Measurements from ENCODE around the gene FOXI3.

FOXI3 gene

DNA sequence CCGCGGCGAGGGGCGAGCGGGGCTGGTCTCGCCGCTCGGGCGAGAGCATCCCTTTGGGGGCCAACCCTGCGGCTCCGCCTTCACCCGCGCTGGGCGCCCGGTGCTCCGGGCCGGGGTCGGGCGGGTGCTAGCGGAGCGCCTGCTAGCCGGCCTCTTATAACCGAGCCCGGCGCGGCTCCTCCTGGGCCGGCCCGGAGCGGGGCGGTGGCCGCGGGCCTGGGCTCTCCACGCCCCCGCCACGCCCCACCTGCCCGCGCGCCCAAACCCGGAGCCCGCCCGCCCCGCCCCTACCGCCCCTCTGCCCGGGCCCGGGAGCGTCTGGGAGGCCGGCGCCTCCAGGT, at the start of gene FOXI3:
Gene FOXI3, minus strand, starts transcription at position 129 of the 341 bp plus-strand sequence. CDS start 158 bp downstream, outside the sequence.
- no peak for DNase-seq (ENCODE audit: low read depth)

DNA sequence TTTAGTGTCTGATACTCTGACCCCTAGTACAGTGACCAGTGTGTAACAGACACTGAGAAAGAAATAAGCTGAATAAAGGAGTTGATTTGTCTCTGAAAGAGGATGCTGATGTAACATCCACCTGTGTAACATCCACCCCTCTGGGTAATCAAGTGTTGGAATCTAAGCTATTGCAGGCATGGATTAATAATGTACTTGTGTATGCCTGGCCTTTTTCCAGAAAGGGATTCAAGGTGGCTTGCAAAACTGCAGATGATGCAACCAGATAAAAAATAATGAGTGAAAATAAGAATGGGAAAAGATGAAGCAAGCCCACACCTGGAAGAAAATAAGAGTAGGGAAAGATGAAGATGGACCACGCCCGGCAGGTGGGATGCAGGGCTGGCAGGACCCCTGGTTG, 48.2 kb upstream of the FOXI3 start:
- no peak for DNase-seq (ENCODE audit: low read depth)

DNA sequence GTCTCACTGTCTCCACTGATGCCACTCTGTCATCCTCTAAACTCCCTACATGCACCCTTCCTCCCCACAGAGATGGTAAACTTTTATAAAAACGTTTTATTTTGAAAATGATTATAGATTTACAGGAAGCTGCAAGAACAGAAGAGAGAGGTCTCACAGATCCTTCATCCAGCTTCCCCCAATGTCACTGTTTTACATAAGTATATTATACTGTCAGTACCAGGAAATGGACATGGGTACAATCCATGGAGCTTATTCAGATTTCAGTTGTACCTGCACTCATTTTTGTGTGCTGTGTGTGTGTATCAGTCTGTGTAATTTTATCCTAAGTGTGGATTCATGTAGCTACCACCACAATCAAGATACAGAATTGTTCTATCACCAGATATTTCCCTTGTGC, 46.7 kb upstream of the FOXI3 start:
- no peak for DNase-seq (ENCODE audit: low read depth)

DNA sequence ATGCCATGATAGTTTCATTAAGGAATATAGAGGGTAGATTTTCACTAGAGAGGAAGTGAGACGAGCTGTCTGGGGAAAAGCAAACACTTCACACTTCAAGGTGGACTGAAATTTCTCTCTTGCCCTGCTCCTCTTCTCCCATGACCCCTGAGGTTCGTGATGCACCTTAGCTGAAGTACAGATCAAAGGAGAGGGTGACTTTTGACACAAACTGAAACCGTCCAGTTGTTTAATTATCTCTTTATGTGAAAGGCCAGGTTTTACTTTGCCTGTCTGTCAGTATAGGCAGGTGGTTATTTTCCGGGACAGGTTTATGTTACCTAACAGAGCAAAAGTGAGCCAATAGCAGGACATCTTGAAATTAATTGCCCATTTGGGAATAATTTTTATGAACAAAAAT, 41.0 kb upstream of the FOXI3 start:
- DNase-seq (ENCODE audit: low read depth), result no peak

DNA sequence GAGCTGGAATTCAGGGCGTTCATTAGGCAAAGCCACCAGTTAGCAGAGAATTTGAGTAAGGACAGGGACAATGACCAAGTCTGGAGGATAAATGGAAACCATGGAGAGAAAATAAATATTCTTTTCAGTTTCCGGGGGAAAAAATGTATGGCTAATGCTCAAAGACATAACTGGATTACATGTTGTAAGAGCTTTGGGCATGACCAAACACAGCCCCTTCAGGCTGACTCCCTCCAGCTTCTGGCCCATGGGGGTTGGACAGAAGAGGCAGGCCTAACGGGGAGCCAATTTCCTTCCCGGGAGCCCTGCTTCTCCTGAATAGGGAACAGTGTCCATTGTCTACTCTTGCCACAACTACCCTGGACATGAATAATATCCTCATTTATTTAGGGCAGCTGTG, 39.5 kb upstream of the FOXI3 start:
- no peak for DNase-seq (ENCODE audit: low read depth)

DNA sequence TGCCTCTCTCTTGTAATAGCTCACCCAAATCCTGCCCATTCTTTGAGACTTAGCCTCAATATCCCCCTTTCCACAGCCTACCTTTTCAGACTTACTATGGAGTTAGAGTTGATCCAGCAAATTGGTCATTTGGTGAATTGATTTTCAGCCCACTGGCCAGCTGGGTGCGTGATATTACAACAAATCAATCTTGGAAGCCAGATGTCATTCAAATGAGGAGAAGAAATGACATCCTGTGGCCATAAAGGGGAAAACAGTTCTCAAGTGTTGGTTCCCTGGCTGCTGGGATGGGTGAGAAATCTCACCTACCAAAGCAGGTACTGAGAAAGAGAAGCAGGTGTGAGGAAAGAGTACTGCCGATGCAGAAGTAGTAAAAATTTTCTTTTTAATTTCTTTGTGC, 36.7 kb upstream of the FOXI3 start:
- DNase-seq (ENCODE audit: low read depth), result no peak

DNA sequence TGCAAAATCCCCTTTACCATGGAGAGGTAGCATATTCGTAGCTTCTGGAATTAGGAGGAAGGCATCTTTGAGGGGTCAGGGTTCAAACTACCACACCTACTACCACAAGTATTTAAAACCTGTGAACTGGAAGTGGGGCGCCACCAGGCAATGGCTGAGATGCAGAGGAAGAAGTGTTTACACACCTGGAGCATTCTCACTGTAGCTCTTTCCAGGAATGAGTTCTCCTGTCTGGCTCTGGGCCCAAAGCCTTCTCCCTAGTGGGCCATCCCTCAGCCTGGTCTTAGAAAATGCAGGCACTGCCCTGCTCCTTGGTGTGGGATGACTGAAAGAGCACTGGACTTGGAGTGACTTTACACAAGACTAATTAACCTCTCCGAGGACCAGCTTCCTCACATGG, 30.7 kb upstream of the FOXI3 start:
- DNase-seq (ENCODE audit: low read depth), result no peak

DNA sequence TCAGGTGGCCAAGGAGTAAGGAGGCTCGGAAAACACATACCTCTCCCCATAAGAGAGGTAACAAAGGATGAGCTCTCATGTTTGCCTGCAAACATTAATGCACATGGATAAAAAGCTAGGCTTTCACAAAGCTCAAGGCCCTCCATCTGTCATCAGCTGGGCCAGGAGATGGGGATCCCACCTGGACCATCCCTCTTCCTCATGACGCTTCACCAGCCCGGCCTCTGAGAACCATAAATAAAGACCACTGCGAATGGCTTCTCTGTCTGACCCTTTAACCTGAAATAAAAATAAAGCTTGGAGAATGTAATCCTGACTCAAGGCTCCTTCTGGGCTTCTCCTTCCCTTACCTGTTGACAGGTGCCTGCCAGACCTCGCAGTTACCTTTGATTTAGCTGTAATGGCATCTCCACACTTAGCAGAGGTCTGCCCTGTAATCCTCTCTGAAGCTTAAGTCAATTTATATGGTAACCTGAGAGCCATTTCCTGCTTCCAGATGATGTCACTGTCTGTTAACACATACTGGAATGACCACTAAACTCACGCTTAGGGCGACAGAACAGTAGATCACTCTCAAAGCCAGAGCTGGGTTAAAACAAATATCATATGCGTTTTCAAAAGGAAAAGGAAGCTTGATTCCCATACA, 29.3 kb upstream of the FOXI3 start:
- DNase-seq (ENCODE audit: low read depth), result no peak

DNA sequence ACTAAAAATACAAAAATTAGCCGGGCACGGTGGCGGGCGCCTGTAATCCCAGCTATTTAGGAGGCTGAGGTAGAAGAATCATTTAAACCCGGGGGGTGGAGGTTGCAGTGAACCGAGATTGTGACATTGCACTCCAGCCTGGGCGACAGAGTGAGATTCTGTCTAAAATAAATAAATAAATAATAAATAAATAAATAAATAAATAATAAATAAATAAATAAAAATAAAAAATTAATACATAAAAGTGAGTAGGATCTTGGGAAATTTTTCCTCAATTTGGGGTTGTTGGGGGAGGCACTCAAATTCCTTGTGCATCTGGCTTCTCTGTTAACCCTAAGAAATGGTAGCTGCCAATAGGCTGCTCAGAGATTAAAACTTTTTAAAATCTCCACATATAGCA, 20.3 kb upstream of the FOXI3 start:
- no peak for DNase-seq (ENCODE audit: low read depth)

DNA sequence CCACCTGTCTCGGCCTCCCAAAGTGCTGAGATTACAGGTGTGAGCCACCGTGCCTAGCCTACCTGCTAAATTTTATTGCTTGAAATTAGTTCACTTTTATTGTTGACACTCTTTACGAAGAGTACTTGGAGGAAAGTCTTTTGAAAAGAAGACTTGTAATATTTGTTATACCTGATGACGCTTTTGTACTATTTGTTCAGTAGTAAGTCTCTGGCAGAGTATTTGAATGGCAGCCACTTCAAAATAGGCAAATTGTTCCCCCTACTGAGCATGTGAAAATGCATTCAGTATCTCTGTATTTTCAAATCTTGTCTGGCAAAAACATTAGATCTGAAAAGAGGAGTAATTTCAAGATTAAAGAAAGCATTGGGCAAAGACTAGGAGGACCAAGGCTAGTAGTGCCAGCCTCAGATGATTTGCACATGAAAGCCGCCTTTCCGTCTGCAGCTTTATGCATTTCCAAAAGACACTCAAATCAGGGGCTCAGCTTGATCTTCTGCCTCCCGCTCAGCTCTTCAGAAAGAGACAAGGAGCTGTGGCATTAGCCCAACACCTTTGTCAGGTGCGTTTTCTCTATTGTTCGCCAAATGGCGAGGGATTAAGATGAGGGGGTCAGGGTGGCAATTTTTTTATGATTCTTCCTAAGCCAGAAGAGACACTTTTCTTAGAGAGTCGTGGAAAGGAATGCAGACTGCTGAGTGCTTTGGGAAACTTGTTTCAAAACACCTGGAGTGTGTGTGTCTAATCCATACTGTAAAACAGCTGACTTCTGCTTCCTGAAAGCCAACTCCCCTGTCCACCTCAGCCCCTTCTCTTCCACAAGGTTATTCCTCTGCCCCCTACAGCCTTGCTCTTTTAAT, 18.8 kb upstream of the FOXI3 start:
- DNase-seq (ENCODE audit: low read depth), result no peak

DNA sequence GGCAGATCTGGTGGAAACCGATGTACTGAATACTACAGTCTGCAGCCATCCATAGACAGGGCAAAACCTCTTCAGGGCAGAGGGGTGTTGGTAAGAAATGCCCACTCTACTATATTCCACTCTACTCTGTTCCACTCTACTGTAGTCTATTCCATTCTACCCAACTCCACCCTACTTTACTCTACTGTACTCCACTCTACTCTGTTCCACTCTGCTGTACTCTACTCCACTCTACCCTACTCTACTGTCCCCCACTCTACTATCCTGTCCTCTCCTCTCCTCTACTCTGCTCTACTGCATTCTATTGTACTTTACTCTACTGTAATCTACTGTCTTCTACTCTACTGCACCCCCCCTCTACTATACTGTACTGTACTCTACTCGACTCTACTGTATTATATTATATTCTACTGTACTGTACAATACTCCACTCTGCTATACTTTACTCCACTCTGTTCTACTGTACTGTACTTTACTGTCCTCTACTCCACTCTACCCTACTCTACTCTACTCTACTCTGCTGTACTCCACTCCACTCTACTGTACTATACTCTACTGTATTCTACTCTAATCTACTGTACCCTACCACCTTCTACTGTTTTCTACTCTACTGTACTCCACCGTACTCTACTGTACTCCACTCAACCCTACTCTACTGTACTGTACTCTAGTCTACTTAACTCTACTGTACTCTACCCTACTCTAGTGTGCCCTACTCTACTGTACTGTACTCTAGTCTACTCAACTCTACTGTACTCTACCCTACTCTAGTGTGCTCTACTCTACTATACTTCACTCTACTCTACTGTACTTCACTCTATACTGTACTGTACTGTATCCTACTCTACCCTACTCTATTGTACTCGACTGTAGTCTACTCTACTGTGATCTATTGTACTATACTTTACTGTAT, 17.0 kb upstream of the FOXI3 start:
- no peak for DNase-seq (ENCODE audit: low read depth)

DNA sequence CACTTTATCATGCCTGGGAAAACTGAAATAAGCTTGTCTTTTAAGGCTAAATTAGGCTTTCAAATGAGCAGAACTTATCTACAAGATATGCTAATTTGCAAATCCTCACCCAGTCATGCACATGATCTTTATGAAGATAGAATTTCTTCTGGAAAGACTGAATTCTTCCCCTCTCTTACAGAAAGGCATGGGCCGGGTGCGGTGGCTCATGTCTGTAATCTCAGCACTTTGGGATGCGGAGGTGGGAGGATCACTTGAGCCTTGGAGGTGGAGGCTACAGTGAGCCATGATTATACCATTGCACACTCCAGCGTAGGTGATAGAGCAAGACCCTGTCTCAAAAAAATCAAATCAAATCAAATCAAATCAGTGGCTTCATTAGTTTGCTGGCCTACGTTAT, 11.7 kb upstream of the FOXI3 start:
- no peak for DNase-seq (ENCODE audit: low read depth)

DNA sequence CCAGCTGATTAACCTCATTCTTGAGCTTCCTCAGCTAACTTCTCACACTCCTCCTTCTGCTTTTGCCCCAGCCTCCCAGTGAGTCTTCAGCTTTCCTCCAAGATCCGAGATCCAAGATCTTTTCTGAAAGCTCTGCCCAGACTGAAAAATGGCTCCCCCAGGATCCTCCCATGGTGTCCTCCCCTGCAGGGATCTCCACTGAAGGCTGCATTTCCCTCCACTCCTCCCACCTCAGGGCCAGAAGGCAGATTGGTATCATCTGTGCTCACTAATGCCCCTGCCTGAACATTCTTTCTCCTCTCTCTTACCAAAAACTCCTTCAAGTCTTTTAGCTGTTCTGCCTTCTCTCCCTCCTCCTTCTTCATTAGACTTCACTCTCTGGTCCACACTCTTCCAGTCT, 6.1 kb upstream of the FOXI3 start:
- DNase-seq (ENCODE audit: low read depth), result no peak

DNA sequence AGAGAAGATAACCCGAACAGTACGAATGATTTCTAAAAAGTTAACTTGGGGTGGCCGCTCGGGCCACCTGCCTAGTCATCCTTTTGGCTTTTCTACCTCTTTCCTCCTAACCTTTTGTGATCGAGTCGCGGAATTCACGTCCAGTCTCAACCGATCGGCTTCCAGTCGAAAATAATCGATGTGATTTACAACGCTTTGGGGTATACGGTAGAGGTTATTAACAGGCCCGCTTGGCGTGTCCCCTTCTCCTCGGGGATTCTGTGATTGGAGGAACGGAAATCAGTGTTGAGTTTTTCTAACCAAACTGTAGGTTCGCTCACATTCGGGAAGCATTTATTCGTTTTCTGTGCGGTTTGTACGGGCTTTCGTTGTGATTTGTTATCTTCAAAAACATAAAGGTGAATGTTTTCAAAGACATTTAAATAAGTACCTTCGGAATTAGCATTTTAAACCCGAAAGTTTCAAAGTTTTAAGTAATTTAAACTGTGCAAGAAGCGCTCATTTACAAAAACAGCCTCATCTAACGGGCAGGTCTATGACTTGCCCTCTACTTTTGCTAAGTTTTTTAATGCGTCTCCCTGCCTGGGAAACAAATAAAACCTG, 588 bp upstream of the FOXI3 start:
- no peak for DNase-seq (ENCODE audit: low read depth)

DNA sequence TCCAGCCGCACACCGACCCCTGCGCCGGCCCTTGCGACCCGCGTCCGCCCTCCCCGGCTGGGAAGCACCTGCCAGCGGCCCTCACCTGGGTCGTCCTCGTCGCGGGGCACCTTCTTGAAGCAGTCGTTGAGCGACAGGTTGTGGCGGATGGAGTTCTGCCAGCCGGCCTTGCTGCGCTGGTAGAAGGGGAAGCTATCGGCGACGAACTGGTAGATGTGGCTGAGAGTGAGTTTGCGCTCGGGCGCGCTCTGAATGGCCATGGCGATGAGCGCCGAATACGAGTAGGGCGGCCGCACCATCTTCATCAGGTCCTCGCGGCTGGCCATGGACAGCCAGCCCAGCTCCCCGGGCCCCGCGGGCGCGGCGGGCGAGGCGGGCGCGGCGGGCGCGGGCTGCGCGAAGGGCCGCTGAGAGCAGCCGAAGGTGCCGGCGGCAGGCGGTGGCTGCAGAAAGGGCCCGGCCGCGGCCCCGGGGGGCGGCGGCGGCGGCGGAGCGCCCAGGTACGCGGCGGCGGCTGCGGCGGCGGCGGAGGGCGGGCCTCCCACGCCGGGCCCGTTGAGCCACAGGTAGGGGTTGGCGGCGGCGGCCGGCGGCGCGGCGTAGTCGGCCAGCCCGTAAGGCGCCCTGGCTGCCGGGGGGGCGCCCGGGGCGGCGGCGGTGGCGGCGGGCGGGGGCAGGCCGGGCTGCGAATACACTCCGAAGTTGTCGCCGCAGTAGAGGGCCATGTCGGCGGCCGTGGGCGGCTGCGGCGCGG, 505 bp downstream of the FOXI3 start:
- no peak for DNase-seq (ENCODE audit: low read depth)

DNA sequence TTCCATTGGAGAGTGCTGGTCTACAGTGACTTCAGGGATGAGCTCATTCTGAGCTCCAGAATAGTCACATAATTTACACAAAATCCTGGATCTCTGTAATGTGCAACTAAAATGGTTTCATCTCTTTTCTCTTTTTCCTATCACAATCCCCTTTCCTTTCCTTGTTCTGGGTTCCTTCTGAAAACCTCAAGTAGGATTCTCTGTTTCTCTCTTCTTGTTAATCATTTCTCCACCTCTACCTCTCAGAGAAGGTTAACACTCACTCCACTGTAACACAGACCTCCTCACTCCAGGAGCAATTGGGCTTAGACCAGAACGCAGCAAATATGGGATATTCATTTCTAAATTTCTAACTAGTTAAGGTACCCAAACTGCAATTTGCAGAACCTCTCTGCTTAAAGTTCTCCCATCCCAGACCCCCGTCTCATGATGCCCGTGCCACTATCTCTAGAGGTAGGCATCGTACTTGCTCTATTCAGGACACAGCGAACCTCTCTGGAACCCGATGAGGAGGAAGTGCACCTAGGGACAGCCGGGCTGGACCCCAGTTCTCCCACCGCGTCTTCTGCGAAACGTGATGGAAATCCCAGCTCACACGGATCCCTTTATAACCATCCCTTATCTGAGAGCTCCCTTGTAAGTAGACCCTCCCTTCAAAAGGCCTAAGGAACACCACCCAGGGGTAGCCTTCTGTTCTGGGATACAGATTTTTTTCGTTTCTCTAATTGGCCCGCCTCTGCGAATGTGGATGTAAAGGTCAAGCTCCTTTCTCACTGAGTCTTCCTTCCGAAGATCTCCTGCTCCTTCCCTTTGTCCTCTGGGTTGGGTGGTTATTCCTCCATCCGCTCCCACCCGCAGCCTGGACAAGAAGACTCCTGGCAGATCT, 1.3 kb downstream of the FOXI3 start:
- DNase-seq (ENCODE audit: low read depth), result no peak

DNA sequence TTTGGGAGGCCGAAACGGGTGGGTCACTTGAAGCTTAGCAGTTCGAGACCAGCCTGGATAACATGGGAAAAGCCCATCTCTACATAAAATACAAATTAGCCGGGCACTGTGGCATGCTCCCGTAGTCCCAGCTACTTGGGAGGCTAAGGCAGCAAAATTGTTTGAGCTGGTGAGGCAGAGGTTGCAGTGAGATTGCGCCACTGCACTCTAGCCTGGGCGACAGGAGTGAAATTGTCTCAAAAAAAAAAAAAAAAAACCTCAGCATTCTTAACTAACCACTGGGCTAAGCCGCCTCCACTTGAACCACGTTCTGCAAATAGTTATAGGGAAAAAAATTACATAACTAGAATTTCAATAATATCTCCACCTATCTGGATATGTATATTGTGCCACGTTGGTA, 2.3 kb downstream of the FOXI3 start:
- no peak for DNase-seq (ENCODE audit: low read depth)

DNA sequence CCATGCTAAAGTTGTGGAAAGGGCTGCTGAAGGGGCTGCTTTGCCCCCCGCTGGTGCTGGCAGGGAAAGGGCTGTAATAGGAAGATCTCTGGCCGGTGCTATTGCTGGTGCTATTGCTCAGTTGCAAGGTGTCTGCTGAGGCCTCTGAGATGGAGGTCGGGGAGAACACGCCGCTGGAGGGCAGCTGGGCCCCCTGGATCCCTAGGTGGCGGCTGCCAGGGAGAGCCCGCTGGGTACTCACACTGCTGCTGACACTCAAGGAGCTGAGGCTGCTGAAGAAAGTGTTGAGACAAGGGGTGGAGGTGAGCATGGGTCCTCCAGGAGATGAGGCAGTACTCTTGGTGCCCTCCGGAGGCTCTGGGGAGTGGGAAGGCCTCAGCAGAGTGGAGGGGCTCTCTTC, 4.2 kb downstream of the FOXI3 start:
- no peak for DNase-seq (ENCODE audit: low read depth)

DNA sequence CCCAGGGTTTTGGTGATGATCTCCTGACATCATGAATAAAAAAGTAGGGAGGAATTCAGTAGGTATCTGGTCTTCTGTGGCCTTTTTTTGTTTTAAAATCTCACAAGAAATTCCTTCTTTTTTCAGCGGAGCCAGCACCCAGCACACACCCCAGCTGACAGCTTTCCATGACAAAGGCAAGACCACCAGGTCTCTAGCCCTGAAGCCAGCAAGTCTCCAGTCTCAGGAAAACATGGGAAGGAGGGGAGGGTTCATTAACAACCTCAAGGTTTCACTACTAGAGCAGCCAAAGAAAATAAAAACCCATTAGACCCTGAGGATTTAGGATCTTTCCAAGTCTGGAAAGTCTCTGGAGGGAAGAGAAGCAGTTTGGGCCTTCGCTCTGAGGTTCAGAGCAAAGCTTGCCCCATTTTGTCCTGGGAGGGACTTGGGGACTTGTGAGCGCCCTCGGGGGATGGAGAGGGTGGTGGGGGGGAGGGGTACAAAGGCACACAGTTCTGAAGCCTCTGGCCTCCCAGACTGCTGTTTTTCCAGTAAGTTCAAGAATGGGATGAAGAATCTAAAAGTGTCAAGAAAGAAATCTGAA, 9.0 kb downstream of the FOXI3 start:
- no peak for DNase-seq (ENCODE audit: low read depth)

DNA sequence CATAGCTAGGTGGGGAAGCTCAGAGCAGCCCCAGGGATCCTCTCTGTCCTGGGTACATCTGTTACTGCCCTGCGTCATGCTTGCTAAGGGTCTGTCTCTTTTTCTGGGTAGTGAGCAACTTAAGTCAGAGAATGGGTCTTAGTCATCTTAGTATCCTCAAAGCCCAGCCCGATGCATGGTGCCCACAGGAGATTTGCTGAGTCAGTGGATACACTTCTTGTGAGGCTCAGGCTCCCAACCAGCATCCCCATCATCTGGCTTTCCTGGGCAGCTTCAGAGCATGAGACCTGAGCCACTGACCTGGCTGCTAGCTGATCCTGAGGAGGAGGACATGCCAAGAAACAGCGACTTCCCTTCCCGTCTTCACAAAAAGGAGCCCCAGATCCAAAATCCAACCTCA, 10.0 kb downstream of the FOXI3 start:
- DNase-seq (ENCODE audit: low read depth), result no peak

Measured in CMK (cell line).